PFSK-1 (cell line): ENCODE results near the gene EXOC4.

Experiments used
- POLR2AphosphoS5 ChIP-seq: IDR thresholded peaks from 2 replicates; pipeline ENCODE4 v1.6.1; 2012; ENCODE audit warnings: low read depth, mild to moderate bottlenecking, control low read depth, low read length, moderate library complexity
- REST ChIP-seq, 2 experiments: IDR thresholded peaks; 2 replicates each; pipeline versions ENCODE4 v1.6.1 to v1.8.0; 2011 to 2012; ENCODE audit warnings: low read depth in 2 of 2, low read length in 2 of 2, control low read depth in 1 of 2, inconsistent platforms in 1 of 2, mild to moderate bottlenecking in 1 of 2, moderate library complexity in 1 of 2; ENCODE audit not compliant: insufficient read depth in 1 of 2
- SIN3A ChIP-seq: IDR thresholded peaks from 2 replicates; pipeline ENCODE4 v1.6.1; 2012; ENCODE audit warnings: mild to moderate bottlenecking, low read length, moderate library complexity, borderline replicate concordance; ENCODE audit not compliant: insufficient read depth
- TAF1 ChIP-seq: IDR thresholded peaks from 2 replicates; pipeline ENCODE4 v1.6.1; 2012; ENCODE audit warnings: low read length, control low read depth, borderline replicate concordance; ENCODE audit not compliant: insufficient read depth

GRCh38 chr7:133458688-133459087, 205.8 kb downstream of the EXOC4 start:
- TF ChIP-seq REST (IDR thresholded peaks at IDR 0.05; ENCODE audit: insufficient read depth in 1 of 2, low read depth in 2 of 2, low read length in 2 of 2) (no peak), POLR2AphosphoS5 (no peak), SIN3A (no peak), TAF1 (no peak)
